Activated CD4-positive, alpha-beta T cell treated with anti-CD3 and anti-CD28 coated beads, Interleukin-2, Interleukin-4, amounts not matched to agents 100 ng/mL and 50 ng/mL, durations not matched to agents 16 hours and 8 hours (primary cell): ENCODE data around the gene UGT1A6.

Experiments
- DNase-seq: peaks from one replicate; pipeline ENCODE4 v3.0.0-alpha.2; 2020; ENCODE audit warnings: low spot score

Gene UGT1A6

DNA sequence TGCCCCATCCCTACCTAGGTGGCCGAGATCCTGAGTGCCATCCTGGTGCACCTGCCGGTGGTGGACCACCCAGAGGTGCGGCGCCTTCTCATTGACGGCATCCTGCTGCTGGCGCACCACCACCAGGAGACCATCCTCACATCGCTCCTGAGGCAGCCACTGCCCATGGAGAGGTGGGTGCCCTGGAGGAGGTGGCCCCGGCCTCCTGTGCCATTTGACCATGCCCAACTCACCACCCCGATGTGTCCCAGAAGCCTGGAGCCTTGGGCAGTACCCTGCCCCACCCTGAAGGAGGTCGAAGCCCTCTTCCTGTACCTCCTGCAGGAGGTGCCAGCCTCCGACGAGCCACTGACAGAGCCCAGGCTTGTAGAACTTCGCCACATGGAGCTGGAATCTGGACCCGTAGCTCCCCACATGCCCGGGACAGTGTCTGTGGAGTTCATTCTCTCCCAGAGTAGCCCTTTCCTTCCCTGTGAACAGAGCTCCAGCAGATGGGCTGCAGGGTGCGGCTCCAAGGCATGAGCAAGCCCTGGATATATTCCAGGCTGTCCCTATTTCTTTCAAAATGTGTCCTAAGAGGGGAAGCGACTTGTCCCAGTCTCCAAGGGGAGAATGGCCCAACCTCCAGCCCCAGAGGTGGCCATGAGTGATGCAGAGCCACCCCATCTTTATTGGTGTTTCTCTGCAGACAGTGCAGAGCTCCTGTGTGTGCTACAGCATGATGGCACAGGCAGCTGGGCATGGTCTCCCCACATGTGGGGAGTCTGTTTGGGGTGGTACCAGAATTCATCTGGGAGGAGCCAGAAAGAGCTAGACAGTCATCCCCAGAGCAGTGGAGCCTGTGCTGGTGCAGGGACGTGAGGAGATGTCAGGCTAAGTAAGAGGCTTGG lies 127.4 kb downstream of the UGT1A6 start:
- DNase-seq: no peak

DNA sequence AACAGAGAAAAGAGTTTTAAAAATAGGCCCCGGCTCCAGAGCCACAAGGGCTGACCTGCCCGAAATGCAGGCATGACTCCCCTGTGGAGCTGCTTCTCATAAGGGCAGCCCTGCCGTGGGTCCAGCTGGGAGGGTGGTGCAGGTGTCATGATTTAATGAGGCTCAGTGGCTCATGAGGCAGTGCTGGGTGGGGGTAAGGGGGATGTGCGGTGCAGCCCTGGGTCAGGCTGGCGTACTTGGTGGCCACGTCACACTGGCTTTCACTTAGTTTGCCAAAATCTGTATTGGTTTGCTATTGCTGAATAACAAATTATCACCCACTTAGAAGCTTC lies 128.1 kb downstream of the UGT1A6 start:
- no peak for DNase-seq

DNA sequence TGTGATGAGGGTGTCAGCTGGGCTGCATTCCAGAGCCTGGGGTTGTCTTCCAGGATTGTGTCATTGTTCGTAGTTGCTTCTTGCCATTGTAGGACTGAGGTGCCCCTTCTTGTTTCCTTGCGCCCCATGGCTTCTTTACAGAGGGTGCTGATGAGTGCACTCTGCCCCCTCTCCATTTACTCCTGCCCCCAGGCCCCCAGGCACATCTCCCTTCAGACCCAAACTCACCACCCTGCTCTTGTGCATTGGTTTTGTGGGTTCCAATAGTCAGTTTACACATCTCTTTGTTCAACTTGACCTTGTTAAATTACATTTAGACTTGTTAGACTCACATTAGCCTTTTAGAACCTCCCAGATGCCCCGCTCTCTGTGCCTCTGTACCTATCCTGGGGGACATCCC lies 128.5 kb downstream of the UGT1A6 start:
- no peak for DNase-seq

DNA sequence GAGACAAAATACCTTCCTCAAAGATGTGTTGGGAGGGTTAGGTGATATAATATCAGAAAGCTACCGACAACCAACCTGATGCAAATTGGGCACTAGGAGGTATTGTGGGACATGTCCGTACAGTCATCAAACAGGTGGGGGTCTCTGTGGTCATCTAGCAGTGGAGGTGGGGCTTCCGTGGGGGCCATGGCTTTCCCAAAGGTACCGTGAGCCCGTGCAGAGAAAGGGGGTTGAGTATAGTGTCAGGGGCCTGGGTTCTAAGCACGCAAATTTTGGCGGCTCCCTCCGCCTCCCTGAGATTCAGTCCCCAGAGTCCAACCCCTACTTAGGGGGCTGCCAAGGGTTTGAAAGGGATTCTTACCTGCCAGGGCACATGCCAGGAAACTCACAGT lies 129.0 kb downstream of the UGT1A6 start:
- no peak for DNase-seq

DNA sequence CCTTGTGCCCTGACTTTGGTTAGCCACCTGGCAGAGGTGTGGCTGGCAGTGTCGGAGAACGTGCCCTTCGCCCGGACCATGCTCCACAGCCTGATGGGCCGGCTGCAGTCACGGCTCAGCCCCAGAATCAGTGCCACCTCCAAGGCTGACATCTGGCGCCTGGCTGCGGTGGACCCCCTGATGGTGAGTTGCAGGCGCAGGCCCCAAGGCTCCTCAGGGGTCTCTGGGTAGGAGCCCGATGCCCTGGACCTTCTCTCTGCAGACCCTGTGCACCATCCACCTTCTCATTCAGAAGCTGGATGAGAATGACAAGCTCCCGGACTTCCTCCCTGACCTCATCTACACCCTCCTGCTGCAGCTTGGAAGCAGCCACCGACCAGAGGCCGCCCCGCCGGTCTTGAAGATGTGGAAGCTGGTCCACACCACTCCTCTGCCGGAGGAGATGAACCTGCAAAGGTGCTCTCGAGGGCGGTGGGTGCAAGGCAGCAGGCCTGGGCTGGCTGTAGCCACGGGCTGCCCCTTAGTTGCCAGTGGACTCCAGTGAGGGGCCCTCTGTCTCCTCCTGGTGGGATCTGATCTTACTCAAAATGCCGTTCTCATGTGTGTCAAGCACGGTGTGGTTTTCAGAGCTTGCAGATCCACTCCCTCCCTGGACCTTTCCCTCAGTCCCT lies 129.5 kb downstream of the UGT1A6 start:
- no peak for DNase-seq
